Uterus (tissue), 4 donors: ENCODE measurements around the gene RNF215. TPM values are rescaled to one million over a fixed set of nuclear protein-coding genes. Genes with fewer than 3 reads are reported as not detected.

Experiments used
- DNase-seq, 2 donors: peaks; one replicate each; pipeline ENCODE4 v3.0.0-alpha.2; 2019 to 2020
- H3K27ac ChIP-seq, 2 donors: fragments of 200-600 bp; sonication (generic); 1 replicate in 1 of 2; 2 replicates in 1 of 2; pipeline ENCODE4 v1.5.1; 2016 to 2018
- H3K27me3 ChIP-seq, 2 donors: fragments of 200-600 bp; sonication (generic); one replicate each; pipeline ENCODE4 v1.5.1; 2018 to 2019; ENCODE audit warnings: control low read depth in 1 of 2
- H3K36me3 ChIP-seq, 2 donors: fragments of 200-600 bp; sonication (generic); one replicate each; pipeline ENCODE4 v1.5.1; 2019; ENCODE audit warnings: control low read depth in 1 of 2
- H3K4me1 ChIP-seq, 2 donors: fragments of 200-600 bp; sonication (generic); one replicate each; pipeline ENCODE4 v1.5.1; 2018 to 2019; ENCODE audit warnings: control low read depth in 1 of 2
- H3K4me3 ChIP-seq, 2 donors: fragments of 200-600 bp; sonication (generic); 1 replicate in 1 of 2; 2 replicates in 1 of 2; pipeline ENCODE4 v1.5.1; 2018 to 2019; ENCODE audit warnings: mild to moderate bottlenecking in 1 of 2
- H3K9me3 ChIP-seq, 2 donors: fragments of 200-600 bp; sonication (generic); one replicate each; pipeline ENCODE4 v1.5.1; 2019; ENCODE audit warnings: control low read depth in 1 of 2
- POLR2A ChIP-seq, 2 donors: fragments of 450-650 bp; IDR thresholded peaks; one replicate each; pipeline ENCODE4 v1.6.1; 2016; ENCODE audit warnings: antibody characterized with exemption in 2 of 2, mild to moderate bottlenecking in 1 of 2, moderate library complexity in 1 of 2
- intact Hi-C: fragments of 100-400 bp; cut with DNase I; formaldehyde crosslinking; loops from one replicate; pipeline ENCODE4 v1.15.1; 2023; ENCODE audit warnings: low total_unique reads
- total RNA-seq, 4 donors: library from RNA; depleted of rRNA in 3 of 4; stranded (reverse); fragments of >200 nt in 3 of 4; gene quantifications; one replicate each; pipeline versions ENCODE4 v1.1.0 to v1.2.4, GENCODE V29; 2014 to 2023
- TF ChIP-seq, protein P1 (sequence below), 4 experiments: fragments of 200-600 bp in 2 of 4; fragments of 450-650 bp in 2 of 4; sonication (generic) in 2 of 4; IDR thresholded peaks; one replicate each; pipeline ENCODE4 v1.5.1; 2016 to 2019; ENCODE audit warnings: antibody characterized with exemption in 4 of 4, mild to moderate bottlenecking in 2 of 4, moderate library complexity in 1 of 4
- donor health status: DM: yes; HTN: yes; CAD: no.

The RNF215 gene
- total RNA-seq, 4 donors from 2014 or later = 8.2 to 25.9 (median 18.9) TPM

DNA sequence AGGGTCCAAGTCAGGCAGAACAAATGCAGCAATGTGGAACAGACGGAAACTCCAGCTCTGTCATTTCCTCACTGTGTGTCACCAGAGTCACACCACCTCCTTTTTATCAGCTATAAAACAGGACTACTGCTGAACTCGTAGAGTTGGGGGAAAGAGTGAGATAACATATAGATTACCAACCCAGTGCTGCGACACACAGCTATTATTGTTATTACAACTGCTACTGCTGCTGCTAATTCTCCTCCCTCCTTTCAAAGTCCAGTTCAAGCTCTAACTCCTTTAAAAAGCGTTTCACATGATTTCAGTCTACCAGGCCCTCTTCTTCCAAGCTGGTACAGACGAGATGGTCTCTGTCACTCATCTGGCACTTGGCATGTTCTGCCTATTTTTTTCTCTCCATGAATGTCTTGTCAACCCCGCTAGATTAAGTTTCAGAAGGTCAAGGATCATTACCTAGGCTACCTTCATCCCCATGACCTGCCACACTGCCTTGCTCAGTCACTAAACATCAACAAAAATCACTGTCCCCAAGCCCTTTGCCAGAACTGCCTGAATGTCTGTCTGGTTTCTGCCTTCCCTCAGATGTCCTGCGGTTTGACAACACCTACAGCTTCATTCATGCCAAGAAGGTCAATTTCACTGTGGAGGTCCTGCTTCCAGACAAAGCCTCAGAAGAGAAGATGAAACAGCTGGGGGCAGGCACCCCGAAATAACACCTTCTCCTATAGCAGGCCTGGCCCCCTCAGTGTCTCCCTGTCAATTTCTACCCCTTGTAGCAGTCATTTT is 34.7 kb upstream of the RNF215 start:
- intact Hi-C loops = no loop called here
- TF ChIP-seq, protein P1, sequence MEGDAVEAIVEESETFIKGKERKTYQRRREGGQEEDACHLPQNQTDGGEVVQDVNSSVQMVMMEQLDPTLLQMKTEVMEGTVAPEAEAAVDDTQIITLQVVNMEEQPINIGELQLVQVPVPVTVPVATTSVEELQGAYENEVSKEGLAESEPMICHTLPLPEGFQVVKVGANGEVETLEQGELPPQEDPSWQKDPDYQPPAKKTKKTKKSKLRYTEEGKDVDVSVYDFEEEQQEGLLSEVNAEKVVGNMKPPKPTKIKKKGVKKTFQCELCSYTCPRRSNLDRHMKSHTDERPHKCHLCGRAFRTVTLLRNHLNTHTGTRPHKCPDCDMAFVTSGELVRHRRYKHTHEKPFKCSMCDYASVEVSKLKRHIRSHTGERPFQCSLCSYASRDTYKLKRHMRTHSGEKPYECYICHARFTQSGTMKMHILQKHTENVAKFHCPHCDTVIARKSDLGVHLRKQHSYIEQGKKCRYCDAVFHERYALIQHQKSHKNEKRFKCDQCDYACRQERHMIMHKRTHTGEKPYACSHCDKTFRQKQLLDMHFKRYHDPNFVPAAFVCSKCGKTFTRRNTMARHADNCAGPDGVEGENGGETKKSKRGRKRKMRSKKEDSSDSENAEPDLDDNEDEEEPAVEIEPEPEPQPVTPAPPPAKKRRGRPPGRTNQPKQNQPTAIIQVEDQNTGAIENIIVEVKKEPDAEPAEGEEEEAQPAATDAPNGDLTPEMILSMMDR (IDR thresholded peaks at IDR 0.05) = no peak
- no peak for TF ChIP-seq POLR2A (IDR thresholded peaks at IDR 0.05)
- no peaks in the 10 kb centered on the region for H3K36me3 ChIP-seq
- H3K4me1 ChIP-seq = peaks cover 0 to 21% of the 10 kb centered on the region in 2 donors
- H3K9me3 ChIP-seq = no peaks in the 10 kb centered on the region
- peak overlapping the region; percentile 83 to 95 for H3K27ac ChIP-seq
- H3K27me3 ChIP-seq = no peaks in the 10 kb centered on the region
- no peak for DNase-seq
- no peak overlapping the region for H3K4me3 ChIP-seq

DNA sequence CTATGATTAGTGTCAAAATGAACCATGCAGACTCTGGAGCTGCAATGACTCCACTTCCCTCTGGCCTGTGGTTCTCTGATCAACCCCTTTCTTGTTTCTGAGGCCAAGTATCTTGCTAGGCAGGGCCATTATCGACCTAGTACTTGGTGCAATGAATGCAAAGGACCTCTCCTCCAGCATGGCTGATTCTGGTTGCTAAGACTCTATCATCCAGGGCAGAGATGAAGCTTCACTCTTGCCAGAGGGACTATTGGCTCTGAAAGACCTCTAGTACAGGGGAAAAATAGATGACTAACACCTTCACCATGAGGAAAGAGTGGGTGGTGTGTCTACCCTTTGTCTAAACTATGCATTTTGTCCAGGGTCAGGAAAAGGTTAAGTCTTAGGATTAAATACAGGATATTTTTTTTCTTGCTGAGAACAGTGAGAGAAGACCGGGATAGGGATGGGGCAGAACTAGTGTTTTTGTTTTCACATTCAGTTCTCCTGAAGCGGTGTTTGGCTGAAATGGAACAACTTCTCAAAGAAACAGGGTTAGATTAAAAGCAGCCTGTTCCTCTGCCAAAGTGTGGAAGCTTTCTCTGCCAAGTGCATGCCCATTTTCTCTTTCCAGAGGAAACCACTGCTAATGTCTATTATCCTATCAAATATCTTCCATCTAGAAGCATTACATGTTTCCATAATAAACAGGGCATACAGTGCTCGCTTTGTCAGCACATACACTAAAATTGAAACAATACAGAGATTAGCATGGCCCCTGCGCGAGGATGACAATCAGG is 33.3 kb upstream of the RNF215 start:
- no peak for TF ChIP-seq POLR2A (IDR thresholded peaks at IDR 0.05)
- TF ChIP-seq, protein P1 (IDR thresholded peaks at IDR 0.05) = no peak
- peaks cover 0 to 21% of the 10 kb centered on the region in 2 donors for H3K4me1 ChIP-seq
- H3K36me3 ChIP-seq = no peaks in the 10 kb centered on the region
- H3K9me3 ChIP-seq = no peaks in the 10 kb centered on the region
- no peak overlapping the region for H3K4me3 ChIP-seq
- no peaks in the 10 kb centered on the region for H3K27me3 ChIP-seq
- intact Hi-C loops = no loop called here
- DNase-seq = no peak
- H3K27ac ChIP-seq = no peak overlapping the region

DNA sequence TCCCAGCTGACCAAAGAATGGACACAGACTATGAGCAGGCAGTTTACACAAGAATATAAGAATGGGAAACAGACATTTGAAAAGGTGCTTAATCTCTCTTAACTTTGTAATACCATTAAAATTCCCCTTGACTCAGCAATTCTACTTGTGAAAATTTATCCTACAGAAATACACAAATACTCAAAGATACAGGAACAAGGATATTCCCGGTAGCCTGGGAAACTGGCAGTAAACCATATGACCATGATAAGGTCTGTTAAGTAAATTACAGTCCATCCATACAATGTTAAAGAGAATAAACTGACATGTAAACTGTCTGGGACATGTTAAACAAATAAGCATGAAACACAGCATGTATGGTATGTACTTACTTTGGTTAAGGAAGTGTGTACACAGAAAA is 29.6 kb upstream of the RNF215 start:
- no peak for TF ChIP-seq POLR2A (IDR thresholded peaks at IDR 0.05)
- TF ChIP-seq, protein P1 (IDR thresholded peaks at IDR 0.05) = no peak
- Histone ChIP-seq H3K9me3 (no peaks in the 10 kb centered on the region), H3K4me1 (peaks cover 0 to 1% of the 10 kb centered on the region in 2 donors), H3K27me3 (no peaks in the 10 kb centered on the region), H3K4me3 (no peak overlapping the region), H3K27ac (no peak overlapping the region), H3K36me3 (no peaks in the 10 kb centered on the region)
- DNase-seq = no peak
- intact Hi-C loops = no loop called here

DNA sequence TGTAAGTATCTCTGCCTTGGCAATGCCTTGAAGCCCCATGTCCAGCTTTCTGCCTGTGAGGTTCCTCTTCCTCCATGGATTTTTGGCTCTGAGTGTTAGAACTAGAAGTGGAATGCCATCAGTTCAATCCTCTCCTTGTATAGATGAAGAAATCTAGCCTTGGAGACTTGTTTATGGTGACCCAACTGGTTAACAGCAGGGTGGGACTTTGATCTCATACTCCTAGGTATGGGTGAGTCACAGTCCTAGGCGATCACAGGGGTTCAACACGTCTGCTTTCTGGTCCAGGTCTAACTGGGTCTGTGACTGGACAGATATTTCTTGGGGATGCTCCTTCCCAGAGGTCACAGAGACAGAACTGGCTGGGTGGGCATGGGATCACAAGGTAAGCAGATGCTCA is 29.2 kb upstream of the RNF215 start:
- TF ChIP-seq, protein P1 (IDR thresholded peaks at IDR 0.05) = no peak
- TF ChIP-seq POLR2A (IDR thresholded peaks at IDR 0.05) = no peak
- intact Hi-C loops = no loop called here
- Histone ChIP-seq H3K9me3 (no peaks in the 10 kb centered on the region), H3K36me3 (no peaks in the 10 kb centered on the region), H3K27ac (no peak overlapping the region), H3K4me3 (no peak overlapping the region), H3K27me3 (no peaks in the 10 kb centered on the region), H3K4me1 (no peaks in the 10 kb centered on the region)
- DNase-seq = no peak

DNA sequence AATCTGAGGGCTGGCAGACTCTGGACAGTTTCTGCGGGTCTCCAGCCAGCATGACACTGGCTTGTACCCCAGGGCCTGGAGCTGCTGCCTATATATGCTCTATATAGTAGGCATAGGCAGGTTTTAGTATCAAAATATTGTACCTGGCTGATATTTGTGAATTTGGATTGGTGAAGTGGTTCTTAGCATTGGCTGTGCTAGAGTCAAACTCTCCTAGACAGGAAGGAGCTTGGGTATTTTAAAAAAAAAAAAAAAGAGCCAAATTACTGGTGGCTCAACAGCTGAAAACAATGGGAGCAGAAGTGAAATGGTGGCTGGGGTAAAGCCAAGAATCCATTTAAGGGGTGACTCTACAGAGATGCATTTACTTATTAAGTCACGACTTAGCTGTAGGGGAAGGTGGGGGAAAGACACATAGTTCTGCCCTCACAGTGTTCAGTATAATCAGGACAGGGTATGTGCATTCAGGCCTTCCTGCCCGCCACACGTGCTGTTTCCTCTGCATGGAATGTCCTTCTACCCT is 27.4 kb upstream of the RNF215 start:
- no peak for TF ChIP-seq POLR2A (IDR thresholded peaks at IDR 0.05)
- TF ChIP-seq, protein P1 (IDR thresholded peaks at IDR 0.05) = no peak
- Histone ChIP-seq H3K4me1 (no peaks in the 10 kb centered on the region), H3K36me3 (no peaks in the 10 kb centered on the region), H3K27ac (no peak overlapping the region), H3K27me3 (no peaks in the 10 kb centered on the region), H3K9me3 (no peaks in the 10 kb centered on the region), H3K4me3 (no peak overlapping the region)
- intact Hi-C loops = no loop called here
- no peak for DNase-seq
